ENCODE measurements around the gene ZNF33A. TPM values are rescaled to one million over a fixed set of nuclear protein-coding genes. Genes with fewer than 3 reads are reported as not detected.
"Not testable (repeated sequence)": the region's sequence is repeated elsewhere in the genome, so short reads cannot be mapped to it uniquely, and the experiment has no call there.

ZNF33A gene
- total RNA-seq, 2 experiments from 2014 or later: 25.9 to 30.3 TPM

DNA sequence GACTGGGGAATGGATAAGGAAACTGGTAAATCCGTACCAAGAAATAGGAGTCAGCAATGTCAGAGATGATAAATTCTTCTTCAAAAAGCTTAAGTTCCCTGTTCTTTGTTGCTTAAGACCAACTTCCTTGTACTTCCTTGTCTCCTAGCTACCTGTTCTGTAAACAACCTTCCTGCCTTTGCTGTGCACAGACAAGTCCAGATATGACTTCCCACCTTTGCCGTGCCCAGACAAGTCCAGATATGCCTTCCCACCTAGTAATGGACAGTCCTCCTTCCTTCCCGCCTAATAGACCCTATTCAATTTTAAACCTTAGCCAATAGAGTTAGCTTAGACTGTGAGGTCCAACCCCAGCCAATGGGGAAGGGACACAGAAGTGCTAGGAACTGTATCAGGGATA is 2.5 kb upstream of the ZNF33A start:
- ChIA-PET CTCF (interaction anchor here (1.1 kb wide), 1 partner anchor 31 kb away, joined by 3 read pairs; no protein-coding TSS in a partner anchor), POLR2A (interaction anchor here (0.6 kb wide), 1 partner anchor 31 kb away, joined by 3 read pairs; no protein-coding TSS in a partner anchor)
- peaks cover 31% of the 10 kb centered on the region for H3K4me1 Mint-ChIP-seq (ENCODE audit: low read depth)
- DNase-seq (no peak), ATAC-seq (ENCODE audit: poor library complexity) (no peak)
- H3K27me3 Mint-ChIP-seq: no peaks in the 10 kb centered on the region
- H3K9me3 ChIP-seq (ENCODE audit: control insufficient read depth in 1 of 2, insufficient read depth in 1 of 2, low read length in 2 of 2): no peaks in the 10 kb centered on the region
- peaks cover 17% of the 10 kb centered on the region for H3K4me1 ChIP-seq (ENCODE audit: insufficient read depth, low read length)
- peak overlapping the region; percentile 11 for H3K4me3 Mint-ChIP-seq
- H3K27ac Mint-ChIP-seq: no peak overlapping the region
- no peak overlapping the region for H3K4me3 ChIP-seq (ENCODE audit: low read length)
- peaks cover 25% of the 10 kb centered on the region for H3K36me3 Mint-ChIP-seq (ENCODE audit: low read depth)
- no peak overlapping the region for H3K27ac ChIP-seq (ENCODE audit: low read depth in 1 of 2, low read length in 2 of 2)
- no peaks in the 10 kb centered on the region for H3K27me3 ChIP-seq (ENCODE audit: control insufficient read depth in 1 of 2, insufficient read depth in 2 of 2, low read length in 2 of 2)
- H3K36me3 ChIP-seq (ENCODE audit: insufficient read depth, low read length): peaks cover 5% of the 10 kb centered on the region
- intact Hi-C loops (cut with DNase I, micrococcal nuclease): loop anchor here in 1 of 2 experiments (1.0 to 2.0 kb wide), 2 partner anchors 30 to 87 kb away; partner anchors contain the start of gene ZNF37A
- TF ChIP-seq, protein P1, sequence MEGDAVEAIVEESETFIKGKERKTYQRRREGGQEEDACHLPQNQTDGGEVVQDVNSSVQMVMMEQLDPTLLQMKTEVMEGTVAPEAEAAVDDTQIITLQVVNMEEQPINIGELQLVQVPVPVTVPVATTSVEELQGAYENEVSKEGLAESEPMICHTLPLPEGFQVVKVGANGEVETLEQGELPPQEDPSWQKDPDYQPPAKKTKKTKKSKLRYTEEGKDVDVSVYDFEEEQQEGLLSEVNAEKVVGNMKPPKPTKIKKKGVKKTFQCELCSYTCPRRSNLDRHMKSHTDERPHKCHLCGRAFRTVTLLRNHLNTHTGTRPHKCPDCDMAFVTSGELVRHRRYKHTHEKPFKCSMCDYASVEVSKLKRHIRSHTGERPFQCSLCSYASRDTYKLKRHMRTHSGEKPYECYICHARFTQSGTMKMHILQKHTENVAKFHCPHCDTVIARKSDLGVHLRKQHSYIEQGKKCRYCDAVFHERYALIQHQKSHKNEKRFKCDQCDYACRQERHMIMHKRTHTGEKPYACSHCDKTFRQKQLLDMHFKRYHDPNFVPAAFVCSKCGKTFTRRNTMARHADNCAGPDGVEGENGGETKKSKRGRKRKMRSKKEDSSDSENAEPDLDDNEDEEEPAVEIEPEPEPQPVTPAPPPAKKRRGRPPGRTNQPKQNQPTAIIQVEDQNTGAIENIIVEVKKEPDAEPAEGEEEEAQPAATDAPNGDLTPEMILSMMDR (IDR thresholded peaks at IDR 0.05): no peak
- H3K9me3 Mint-ChIP-seq: no peaks in the 10 kb centered on the region

DNA sequence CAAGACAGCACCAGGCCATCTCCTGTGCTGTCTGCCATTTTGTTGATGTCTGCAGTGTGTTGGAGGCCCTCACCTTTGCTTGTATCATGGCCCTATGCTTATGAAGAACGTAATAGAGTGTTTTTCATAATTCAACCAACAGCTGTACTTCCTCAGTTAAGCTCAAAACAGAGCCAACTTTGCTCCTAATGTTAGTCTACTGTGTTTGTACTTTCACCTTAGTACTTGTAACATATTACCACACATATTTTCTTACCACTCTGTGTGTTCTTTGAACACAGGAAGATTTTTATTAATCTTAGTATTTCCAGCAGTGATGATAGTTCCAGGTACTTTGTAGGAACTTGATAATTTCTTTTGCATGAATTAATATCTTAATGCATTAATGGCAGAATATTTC is 5.9 kb downstream of the ZNF33A start:
- Histone ChIP-seq H3K27ac (ENCODE audit: low read depth in 1 of 2, low read length in 2 of 2) (no peak overlapping the region), H3K9me3 (ENCODE audit: control insufficient read depth in 1 of 2, insufficient read depth in 1 of 2, low read length in 2 of 2) (no peaks in the 10 kb centered on the region), H3K4me1 (ENCODE audit: insufficient read depth, low read length) (peaks cover 28% of the 10 kb centered on the region), H3K27me3 (ENCODE audit: control insufficient read depth in 1 of 2, insufficient read depth in 2 of 2, low read length in 2 of 2) (no peaks in the 10 kb centered on the region), H3K4me3 (ENCODE audit: low read length) (no peak overlapping the region), H3K36me3 (ENCODE audit: insufficient read depth, low read length) (peaks cover 77% of the 10 kb centered on the region)
- CTCF ChIA-PET: no interaction called here
- Mint-ChIP-seq H3K36me3 (ENCODE audit: low read depth) (peaks cover 90% of the 10 kb centered on the region), H3K4me1 (ENCODE audit: low read depth) (peaks cover 73% of the 10 kb centered on the region), H3K27ac (no peak overlapping the region), H3K27me3 (no peaks in the 10 kb centered on the region), H3K9me3 (peaks cover 2% of the 10 kb centered on the region), H3K4me3 (no peak overlapping the region)
- no peak for ATAC-seq (ENCODE audit: poor library complexity)
- TF ChIP-seq, protein P1 (IDR thresholded peaks at IDR 0.05): no peak
- POLR2A ChIA-PET: interaction anchor here (0.6 kb wide), 1 partner anchor 208 kb away, joined by 3 read pairs; no protein-coding TSS in a partner anchor
- DNase-seq: no peak
- intact Hi-C loops (cut with DNase I, micrococcal nuclease): no loop called here

DNA sequence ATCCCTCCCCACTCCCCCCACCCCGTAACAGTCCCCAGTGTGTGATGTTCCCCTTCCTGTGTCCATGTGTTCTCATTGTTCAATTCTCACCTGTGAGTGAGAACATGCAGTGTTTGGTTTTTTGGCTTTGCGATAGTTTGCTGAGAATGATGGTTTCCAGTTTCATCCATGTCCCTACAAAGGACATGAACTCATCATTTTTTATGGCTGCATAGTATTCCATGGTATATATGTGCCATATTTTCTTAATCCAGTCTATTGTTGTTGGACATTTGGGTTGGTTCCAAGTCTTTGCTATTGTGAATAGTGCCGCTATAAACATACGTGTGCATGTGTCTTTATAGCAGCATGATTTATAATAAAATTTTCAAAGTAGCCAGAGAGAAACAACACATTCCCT is 8.6 kb downstream of the ZNF33A start:
- Mint-ChIP-seq H3K36me3 (ENCODE audit: low read depth) (peaks cover 99% of the 10 kb centered on the region), H3K4me1 (ENCODE audit: low read depth) (peaks cover 61% of the 10 kb centered on the region)
- H3K4me1 ChIP-seq (ENCODE audit: insufficient read depth, low read length); H3K27ac Mint-ChIP-seq; H3K27ac ChIP-seq (ENCODE audit: low read depth in 1 of 2, low read length in 2 of 2); H3K9me3 ChIP-seq (ENCODE audit: control insufficient read depth in 1 of 2, insufficient read depth in 1 of 2, low read length in 2 of 2); H3K27me3 Mint-ChIP-seq; DNase-seq; intact Hi-C loops (cut with DNase I, micrococcal nuclease); H3K4me3 ChIP-seq (ENCODE audit: low read length); H3K27me3 ChIP-seq (ENCODE audit: control insufficient read depth in 1 of 2, insufficient read depth in 2 of 2, low read length in 2 of 2); H3K4me3 Mint-ChIP-seq; ATAC-seq (ENCODE audit: poor library complexity); CTCF ChIA-PET; H3K9me3 Mint-ChIP-seq: not testable (repeated sequence)
- peaks cover 82% of the 10 kb centered on the region for H3K36me3 ChIP-seq (ENCODE audit: insufficient read depth, low read length)
- POLR2A ChIA-PET: interaction anchor here (0.7 kb wide), 1 partner anchor 24 kb away, joined by 3 read pairs; no protein-coding TSS in a partner anchor

DNA sequence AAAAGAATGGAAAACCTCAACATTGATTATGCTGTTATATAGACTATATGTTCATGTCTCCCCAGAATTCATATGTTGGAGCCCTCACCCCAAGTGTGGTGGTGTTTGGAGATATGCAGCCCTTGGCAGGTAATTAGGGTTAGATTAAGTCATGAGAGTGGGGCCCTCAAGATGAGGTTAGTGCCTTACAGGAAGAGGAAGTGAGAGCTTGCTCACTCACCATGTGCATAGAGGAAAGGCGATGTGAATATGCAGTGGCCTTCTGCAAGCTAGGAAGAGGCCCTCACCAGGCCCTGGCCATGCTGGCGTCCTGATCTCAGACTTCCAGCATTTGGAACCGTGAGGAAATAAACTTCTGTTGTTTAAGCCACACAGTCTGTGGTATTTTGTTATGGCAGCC is 14.8 kb downstream of the ZNF33A start:
- POLR2A ChIA-PET: interaction anchor here (1.8 kb wide), 1 partner anchor 15 kb away, joined by 4 read pairs; the partner anchor contains the start of gene ZNF33A
- no peak overlapping the region for H3K4me3 ChIP-seq (ENCODE audit: low read length)
- ATAC-seq (ENCODE audit: poor library complexity) (no peak), DNase-seq (no peak)
- Mint-ChIP-seq H3K4me3 (no peak overlapping the region), H3K27ac (no peak overlapping the region), H3K9me3 (no peaks in the 10 kb centered on the region), H3K27me3 (no peaks in the 10 kb centered on the region), H3K36me3 (ENCODE audit: low read depth) (peaks cover 99% of the 10 kb centered on the region), H3K4me1 (ENCODE audit: low read depth) (peaks cover 37% of the 10 kb centered on the region)
- no peaks in the 10 kb centered on the region for H3K27me3 ChIP-seq (ENCODE audit: control insufficient read depth in 1 of 2, insufficient read depth in 2 of 2, low read length in 2 of 2)
- peaks cover 3% of the 10 kb centered on the region for H3K4me1 ChIP-seq (ENCODE audit: insufficient read depth, low read length)
- peaks cover 70% of the 10 kb centered on the region for H3K36me3 ChIP-seq (ENCODE audit: insufficient read depth, low read length)
- H3K27ac ChIP-seq (ENCODE audit: low read depth in 1 of 2, low read length in 2 of 2): no peak overlapping the region
- CTCF ChIA-PET: no interaction called here
- intact Hi-C loops (cut with DNase I, micrococcal nuclease): no loop called here
- TF ChIP-seq, protein P1 (IDR thresholded peaks at IDR 0.05): no peak
- no peaks in the 10 kb centered on the region for H3K9me3 ChIP-seq (ENCODE audit: control insufficient read depth in 1 of 2, insufficient read depth in 1 of 2, low read length in 2 of 2)

All from CD4-positive, alpha-beta T cell (primary cell).